GM20000 (cell line): ENCODE results near the gene SP6.

Experiments used
- DNase-seq: peaks from one replicate; pipeline ENCODE4 v3.0.0; 2012; ENCODE audit warnings: low spot score
- CTCF ChIP-seq: IDR thresholded peaks from 2 replicates; pipeline ENCODE4 v1.5.1; 2012; ENCODE audit warnings: mild to moderate bottlenecking, control low read depth; ENCODE audit errors: extremely low read depth, missing control alignments

SP6 gene

GRCh38 chr17:47806026-47806912 lies 44.7 kb downstream of the SP6 start:
- no peak for TF ChIP-seq CTCF
- no peak for DNase-seq

GRCh38 chr17:47804461-47804860 lies 46.5 kb downstream of the SP6 start:
- no peak for DNase-seq
- no peak for TF ChIP-seq CTCF

DNA sequence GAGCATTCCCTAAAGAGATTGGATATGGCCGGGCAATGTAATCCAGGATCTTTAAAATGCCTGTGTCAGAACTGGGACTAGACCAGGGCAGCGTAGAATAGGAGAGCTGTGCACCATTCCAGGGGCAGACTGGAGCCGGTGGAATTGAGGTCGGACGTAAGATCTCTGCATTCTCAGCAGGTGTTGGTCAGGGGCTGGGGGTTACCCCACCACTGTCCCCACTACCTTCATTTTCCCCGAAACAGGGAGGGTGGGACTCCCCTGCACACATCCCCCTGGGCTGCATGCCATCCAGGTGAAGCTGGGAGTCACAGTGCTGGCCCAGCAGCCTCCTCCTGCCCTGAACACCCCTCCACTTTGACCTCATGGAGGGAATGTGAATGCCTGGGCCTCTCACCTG lies 47.2 kb downstream of the SP6 start:
- no peak for TF ChIP-seq CTCF
- DNase-seq = no peak

DNA sequence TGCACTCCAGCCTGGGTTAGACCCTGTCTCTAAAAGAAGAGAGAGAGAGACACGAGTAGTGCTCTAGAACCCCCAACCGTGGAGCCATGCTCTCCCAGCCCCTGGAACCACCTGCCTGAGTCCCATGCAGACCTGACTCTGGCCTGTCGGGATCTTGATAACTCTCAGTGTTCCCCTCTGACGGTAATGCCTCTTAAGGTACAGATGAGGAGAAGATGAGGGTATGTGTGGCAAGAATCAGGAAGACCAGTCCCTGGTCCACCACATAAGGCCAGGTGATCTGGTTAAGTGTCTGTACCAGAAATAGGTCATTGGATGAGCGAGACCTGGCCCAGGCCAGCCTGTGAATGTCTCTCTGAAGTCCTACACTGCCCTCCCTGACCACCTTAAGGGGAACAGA lies 47.8 kb downstream of the SP6 start:
- no peak for DNase-seq
- TF ChIP-seq CTCF = no peak

DNA sequence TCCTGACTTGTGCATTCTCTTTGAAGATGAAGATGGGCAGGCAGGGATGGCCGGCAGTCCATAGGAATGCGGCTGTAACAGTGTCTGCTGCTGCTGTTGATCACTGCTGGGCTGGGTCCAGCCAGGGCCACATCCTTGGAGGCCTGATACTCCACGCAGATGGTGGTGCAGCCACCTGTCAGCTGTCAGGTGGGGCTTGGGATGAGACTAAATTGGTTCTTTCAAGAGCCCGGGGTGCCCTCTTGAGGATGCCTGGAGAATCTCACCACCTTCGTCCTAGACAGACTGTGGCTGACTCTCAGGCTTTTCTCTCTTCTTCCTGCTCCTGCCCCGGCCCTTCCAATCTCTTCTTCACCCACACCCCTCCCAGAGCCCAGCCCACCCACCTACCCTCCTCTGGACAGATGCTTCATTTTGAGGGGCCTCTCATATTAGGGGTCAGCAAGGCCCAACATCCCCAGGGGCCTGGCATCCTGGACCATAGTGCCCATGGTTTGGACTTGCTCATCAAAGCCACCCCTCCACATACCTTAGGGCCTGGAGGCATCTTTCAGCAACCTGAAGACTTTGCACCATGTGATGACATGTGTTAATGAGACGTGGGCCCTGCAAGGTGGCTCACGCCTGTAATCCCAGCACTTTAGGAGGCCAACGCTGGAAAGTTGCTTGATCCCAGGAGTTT lies 48.5 kb downstream of the SP6 start:
- peak; percentile 62 for TF ChIP-seq CTCF
- DNase-seq = peak; percentile 84

DNA sequence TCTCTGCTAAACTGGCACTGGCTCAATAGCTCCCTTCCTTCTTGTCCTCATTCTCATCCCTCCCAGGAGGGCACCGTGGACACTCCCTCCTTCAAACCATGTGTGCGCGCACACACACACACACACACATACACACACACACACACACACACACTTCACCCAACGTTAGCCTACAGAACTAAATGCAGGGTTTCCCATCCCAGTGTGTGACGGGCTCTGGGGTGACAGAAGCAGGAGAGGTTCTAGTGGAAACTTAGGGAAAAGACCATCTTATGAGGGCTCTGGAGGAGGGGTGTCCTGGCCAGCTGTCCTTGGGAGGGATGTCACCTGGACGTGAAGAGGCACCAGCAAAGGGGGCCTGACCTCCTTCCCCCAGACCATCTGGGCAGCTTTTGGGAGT lies 49.1 kb downstream of the SP6 start:
- DNase-seq = no peak
- TF ChIP-seq CTCF = no peak

DNA sequence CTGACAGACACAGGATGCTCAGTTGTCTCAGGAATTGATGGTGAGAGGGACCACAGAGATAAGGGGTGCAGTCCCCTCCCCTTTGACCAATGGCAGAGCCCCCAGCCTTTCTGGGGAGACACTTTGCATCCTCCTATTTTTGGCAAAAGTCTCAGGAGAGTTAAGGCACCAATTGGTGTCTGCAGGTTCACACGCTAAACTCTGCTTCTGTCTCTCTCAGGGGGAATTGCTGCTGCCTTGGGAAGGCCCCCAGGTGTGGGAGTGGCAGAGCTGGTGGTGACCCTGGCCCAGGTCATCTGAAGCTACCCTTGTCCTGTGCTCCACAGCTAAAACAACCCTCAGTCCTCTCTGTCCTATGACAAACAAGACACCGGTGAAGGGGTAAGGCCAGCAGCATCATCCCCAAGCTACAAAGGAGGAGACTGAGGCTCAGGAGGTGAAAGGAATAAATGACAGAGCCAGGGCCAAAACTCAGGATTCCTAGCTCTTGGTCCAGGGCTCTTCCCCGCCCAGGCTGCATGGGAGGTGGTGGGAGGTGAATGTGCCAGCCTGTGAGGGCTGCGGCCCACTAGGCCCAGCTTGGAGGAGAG lies 49.7 kb downstream of the SP6 start:
- TF ChIP-seq CTCF = no peak
- no peak for DNase-seq
